Measurements from ENCODE around the gene SLCO4A1.

- no peak for TF ChIP-seq CTCF (IDR thresholded peaks at IDR 0.05)
- no peak for TF ChIP-seq ZFX (IDR thresholded peaks at IDR 0.05; ENCODE audit: borderline replicate concordance)
These were observed 24.4 kb upstream of the SLCO4A1 start for GRCh38 chr20:62617711-62618483.
